ENCODE data around the gene P2RX6. TPM values are rescaled to one million over a fixed set of nuclear protein-coding genes. Genes with fewer than 3 reads are reported as not detected.
"Not testable (repeated sequence)": the region's sequence is repeated elsewhere in the genome, so short reads cannot be mapped to it uniquely, and the experiment has no call there.

P2RX6 gene
- total RNA-seq, 1 donor = 3.5 TPM

DNA sequence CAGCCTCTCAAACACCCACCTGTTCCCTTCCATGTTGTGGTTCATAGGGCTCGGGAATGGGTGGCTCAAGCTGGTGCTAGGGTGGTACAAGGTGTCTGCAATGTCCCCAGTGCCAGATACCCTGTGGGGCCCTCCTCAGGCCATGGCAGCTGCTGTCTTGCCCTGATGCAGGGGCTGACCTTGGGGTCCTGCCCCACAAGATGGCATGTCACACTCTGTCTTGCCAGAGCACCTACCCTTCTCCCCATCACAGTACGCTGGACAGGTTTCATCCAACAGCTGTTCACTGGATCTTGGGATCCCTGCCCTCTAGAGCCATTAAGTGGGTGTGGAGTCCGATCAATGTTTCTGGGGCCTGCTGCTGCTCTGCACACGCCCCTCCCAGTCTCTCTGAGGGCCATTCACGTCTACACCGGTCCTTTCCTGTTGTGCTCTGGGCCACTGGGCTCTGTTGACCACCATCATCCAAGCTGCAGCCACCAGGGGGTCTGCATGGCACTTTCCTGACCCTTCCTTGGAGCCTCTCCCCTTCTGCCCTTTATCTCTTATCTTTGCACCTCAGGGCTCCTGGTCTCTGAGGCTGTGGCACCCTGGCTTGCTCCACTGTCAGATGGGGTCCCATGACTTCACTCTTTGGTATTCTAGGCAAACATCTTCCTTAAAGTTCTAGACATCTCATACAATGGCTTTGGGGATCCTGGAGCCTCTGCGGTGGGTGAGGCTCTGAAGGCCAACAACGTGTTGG is 37.9 kb downstream of the P2RX6 start:
- no peak overlapping the region for H3K4me3 ChIP-seq (ENCODE audit: low read depth, low read length)
- TF ChIP-seq, protein P1, sequence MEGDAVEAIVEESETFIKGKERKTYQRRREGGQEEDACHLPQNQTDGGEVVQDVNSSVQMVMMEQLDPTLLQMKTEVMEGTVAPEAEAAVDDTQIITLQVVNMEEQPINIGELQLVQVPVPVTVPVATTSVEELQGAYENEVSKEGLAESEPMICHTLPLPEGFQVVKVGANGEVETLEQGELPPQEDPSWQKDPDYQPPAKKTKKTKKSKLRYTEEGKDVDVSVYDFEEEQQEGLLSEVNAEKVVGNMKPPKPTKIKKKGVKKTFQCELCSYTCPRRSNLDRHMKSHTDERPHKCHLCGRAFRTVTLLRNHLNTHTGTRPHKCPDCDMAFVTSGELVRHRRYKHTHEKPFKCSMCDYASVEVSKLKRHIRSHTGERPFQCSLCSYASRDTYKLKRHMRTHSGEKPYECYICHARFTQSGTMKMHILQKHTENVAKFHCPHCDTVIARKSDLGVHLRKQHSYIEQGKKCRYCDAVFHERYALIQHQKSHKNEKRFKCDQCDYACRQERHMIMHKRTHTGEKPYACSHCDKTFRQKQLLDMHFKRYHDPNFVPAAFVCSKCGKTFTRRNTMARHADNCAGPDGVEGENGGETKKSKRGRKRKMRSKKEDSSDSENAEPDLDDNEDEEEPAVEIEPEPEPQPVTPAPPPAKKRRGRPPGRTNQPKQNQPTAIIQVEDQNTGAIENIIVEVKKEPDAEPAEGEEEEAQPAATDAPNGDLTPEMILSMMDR (IDR thresholded peaks at IDR 0.05; ENCODE audit: insufficient read depth, low read depth, low read length) = no peak
- DNase-seq (ENCODE audit: low read depth) = no peak

DNA sequence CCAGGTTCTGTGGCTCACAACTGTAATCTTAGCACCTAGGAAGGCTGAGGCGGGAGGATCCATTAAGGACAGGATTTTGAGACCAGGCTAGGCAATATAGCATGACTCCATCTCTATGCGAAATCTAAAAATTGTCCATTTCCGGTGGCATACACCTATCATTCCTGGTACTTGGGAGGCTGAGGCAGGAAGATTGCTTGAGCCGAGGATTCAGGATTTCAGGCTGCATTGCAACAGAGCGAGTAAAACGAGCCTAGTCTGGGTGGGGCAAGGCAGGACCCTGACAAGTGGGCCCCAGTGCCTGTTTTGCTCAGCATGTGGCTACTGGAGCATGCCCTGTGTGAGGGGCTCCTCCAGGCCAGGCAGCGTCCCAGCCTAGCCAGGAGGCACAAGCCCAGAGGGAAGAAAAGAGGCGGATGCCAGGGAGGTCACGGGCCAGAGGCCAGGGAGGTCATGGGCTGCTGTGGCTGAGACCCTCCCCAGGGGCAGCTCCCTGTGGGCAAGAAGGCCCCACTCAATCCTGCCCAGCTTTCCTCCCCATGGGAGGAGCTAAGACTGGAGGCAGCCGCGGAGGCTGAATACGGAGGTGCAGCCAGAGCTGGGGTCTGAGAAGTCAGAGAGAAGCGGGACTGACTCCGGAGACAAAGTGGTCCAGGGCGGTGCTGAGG is 39.2 kb downstream of the P2RX6 start:
- TF ChIP-seq, protein P1 (IDR thresholded peaks at IDR 0.05; ENCODE audit: insufficient read depth, low read depth, low read length) = no peak
- DNase-seq (ENCODE audit: low read depth) = no peak
- no peak overlapping the region for H3K4me3 ChIP-seq (ENCODE audit: low read depth, low read length)

DNA sequence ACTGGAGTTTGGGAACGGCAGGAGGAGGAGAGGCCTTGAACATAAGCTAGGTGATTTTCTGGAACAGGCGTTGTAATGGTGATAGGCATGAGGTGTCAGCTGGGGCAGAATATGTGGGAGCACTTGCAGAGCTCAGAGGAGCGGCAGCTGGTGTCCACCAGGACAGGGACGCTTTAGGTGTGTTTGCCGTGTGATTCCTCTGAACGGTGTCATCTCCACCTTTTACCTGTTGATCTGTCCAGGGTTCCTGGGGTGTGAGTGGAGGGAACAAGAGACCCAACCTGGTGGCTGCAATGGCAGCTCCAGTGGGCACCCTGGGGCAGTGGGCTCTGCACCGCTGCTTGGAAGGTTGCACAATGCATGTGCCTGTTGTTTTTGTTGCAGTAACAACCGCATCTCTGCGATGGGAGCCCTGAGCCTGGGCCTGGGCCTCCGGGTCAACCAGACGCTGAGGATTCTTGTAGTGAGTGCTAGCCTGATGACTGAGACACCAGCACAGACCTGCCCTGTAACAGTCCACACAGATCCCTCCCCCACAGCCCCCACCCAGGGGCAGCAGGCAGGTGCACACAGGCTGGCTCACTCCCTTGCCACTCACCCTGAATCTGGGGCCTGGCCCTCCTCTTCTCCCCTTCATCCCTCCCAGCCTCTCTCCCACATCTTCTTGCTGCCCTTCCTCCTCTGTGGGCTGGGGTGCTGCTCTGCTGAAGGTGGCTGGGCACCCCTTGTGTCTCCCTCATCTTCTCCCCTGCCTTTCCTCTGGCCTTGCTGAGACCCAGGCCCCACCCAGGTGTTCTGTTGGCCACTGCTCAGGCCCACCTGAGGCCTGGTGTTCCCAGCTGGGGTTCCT is 40.0 kb downstream of the P2RX6 start:
- TF ChIP-seq, protein P1 (IDR thresholded peaks at IDR 0.05; ENCODE audit: insufficient read depth, low read depth, low read length) = no peak
- DNase-seq (ENCODE audit: low read depth) = no peak
- no peak overlapping the region for H3K4me3 ChIP-seq (ENCODE audit: low read depth, low read length)

DNA sequence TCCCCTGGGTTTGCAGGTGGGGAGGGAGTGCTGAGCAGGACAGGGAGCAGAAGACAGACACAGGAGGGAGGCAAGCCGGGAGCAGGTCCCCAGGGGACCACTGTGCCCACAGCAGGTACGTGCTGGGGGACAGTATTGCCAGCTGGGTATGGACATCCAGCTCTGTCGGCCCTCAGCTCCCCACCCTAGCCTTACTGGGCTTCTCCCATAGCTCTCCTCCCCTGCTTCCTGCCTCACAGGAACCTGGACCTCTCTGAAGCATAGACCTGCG is 40.5 kb downstream of the P2RX6 start:
- TF ChIP-seq, protein P1 (IDR thresholded peaks at IDR 0.05; ENCODE audit: insufficient read depth, low read depth, low read length) = no peak
- DNase-seq (ENCODE audit: low read depth) = no peak
- no peak overlapping the region for H3K4me3 ChIP-seq (ENCODE audit: low read depth, low read length)

DNA sequence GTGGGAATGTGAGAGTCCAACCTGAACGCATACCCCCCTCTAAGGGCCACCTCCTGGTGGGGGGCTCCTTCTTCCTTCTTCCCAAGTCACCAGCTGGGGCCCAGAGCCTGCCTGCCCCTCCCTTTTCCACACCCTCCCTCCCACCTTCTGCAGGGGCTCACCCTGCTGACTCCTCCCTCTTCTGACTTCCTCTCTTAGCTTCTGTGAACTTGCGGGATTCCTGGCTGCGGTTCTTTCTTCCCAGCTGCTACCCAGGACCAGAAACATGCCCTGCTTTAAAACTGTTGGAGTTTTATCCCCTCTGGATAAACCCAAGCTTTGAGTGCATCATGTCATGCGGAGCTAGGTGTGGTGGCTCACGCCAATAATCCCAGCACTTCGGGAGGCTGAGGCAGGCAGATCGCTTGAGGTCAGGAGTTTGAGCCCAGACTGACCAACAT is 40.9 kb downstream of the P2RX6 start:
- TF ChIP-seq, protein P1 (IDR thresholded peaks at IDR 0.05; ENCODE audit: insufficient read depth, low read depth, low read length) = no peak

DNA sequence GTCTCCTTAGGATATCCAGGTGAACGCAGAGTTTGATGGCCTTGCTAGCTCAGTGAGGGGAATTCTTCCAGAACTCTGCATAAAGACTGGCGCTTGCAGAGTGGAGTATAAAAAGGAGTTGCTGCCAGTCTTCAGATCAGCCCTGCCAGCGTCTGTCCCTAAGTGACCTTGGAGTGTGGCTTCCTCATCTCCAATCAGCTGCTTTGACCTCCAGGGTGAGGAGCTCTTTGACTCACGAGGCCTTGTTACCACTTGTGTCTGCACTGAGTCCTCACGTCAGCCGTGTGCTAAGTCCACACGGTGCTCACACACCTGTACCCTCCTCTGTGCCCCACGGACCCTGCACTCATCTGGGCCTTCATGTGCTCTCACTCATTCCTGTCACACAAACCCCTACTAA is 45.4 kb downstream of the P2RX6 start:
- H3K4me3 ChIP-seq (ENCODE audit: low read depth, low read length); DNase-seq (ENCODE audit: low read depth): not testable (repeated sequence)

More for the DNA sequence above, 40.9 kb downstream of the P2RX6 start:
- H3K4me3 ChIP-seq (ENCODE audit: low read depth, low read length) = no peak overlapping the region
- no peak for DNase-seq (ENCODE audit: low read depth)

DNA sequence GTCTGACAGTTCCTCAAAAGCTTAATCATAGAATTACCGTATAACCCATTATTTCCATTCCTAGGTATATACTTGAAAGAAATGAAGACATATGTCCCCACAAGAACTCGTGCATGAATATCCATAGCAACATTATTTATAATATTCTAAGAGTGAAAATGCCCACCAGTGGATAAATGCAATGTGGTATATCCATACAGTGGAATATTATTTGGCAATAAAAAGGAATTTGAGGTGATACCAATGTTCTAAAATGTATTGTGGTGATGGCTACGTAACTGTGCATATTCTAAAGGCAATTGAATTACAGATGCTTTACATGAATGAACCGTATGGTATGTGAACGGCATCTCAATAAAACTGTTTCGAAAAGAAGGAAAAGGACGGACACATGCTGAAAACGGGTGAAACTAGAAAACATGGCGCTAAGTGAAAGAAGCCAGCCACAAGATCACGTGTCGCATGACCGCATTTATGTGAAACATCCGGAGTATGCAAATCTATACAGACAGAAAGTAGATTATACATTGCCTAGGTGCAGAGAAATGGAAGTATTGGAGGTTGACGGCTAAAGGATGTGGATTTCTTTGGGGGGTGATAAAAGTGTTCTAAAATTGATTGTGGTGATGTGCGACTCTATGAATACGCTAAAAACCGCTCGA is 46.8 kb downstream of the P2RX6 start:
- not testable (repeated sequence) for DNase-seq (ENCODE audit: low read depth)

DNA sequence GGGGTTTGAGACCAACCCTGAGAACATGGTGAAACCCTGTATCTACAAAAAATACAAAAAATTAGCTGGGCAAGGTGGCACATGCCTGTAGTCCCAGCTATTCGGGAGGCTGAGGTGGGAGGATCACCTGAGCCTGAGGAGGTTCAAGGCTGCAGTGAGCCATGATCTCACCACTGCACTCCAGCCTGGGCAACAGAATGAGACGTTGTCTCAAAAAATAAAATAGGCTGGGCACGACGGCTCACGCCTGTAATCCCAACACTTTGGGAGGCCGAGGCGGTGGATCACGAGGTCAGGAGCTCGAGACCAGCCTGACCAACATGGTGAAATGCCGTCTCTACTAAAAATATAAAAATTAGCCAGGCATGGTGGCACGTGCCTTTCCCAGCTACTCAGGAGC is 49.5 kb downstream of the P2RX6 start:
- DNase-seq (ENCODE audit: low read depth); H3K4me3 ChIP-seq (ENCODE audit: low read depth, low read length): not testable (repeated sequence)

More for the DNA sequence above, 46.8 kb downstream of the P2RX6 start:
- H3K4me3 ChIP-seq (ENCODE audit: low read depth, low read length) = not testable (repeated sequence)

All from fibroblast of villous mesenchyme (primary cell).